GM18867 (cell line): ENCODE measurements around the gene BMPR1A.
A peak's percentile ranks its signal among the peaks of the same experiment; 100 is the strongest.

Source experiments
- ATAC-seq: cut with Tn5 transposase; IDR thresholded peaks from one replicate; pipeline ENCODE4 v1.9.1; 2021; ENCODE audit warnings: mild to moderate bottlenecking, moderate library complexity; ENCODE audit not compliant: unreplicated experiment

BMPR1A gene

GRCh38 chr10:86953747-86954680 lies 197.6 kb downstream of the BMPR1A start:
- ATAC-seq: no peak

GRCh38 chr10:86954681-86955500 lies 198.5 kb downstream of the BMPR1A start:
- no peak for ATAC-seq

GRCh38 chr10:86955501-86956194 lies 199.2 kb downstream of the BMPR1A start:
- ATAC-seq: no peak

GRCh38 chr10:86956195-86956847 lies 199.9 kb downstream of the BMPR1A start:
- no peak for ATAC-seq

GRCh38 chr10:86956848-86957448 lies 200.5 kb downstream of the BMPR1A start:
- ATAC-seq: no peak

GRCh38 chr10:86957471-86958115 lies 201.2 kb downstream of the BMPR1A start, which contains the start of gene MMRN2:
Gene MMRN2, minus strand, starts transcription at chr10:86957615. Its CDS starts 74 bp downstream, at chr10:86957541.
- ATAC-seq: no peak

- ATAC-seq: no peak
These were observed 201.9 kb downstream of the BMPR1A start, which contains the start of gene SNCG for GRCh38 chr10:86958116-86958900. Gene SNCG, plus strand, starts transcription at chr10:86958599. Its CDS starts 99 bp downstream, at chr10:86958698.

GRCh38 chr10:86958901-86959736 lies 202.7 kb downstream of the BMPR1A start:
- ATAC-seq: no peak

- ATAC-seq: no peak
These were observed 203.3 kb downstream of the BMPR1A start for GRCh38 chr10:86959737-86960002.

GRCh38 chr10:86960003-86960862 lies 203.8 kb downstream of the BMPR1A start:
- ATAC-seq: peak; percentile 66

- no peak for ATAC-seq
These were observed 204.5 kb downstream of the BMPR1A start for GRCh38 chr10:86960863-86961434.

GRCh38 chr10:86961481-86962091 lies 205.2 kb downstream of the BMPR1A start:
- ATAC-seq: no peak

- ATAC-seq: no peak
These were observed 205.9 kb downstream of the BMPR1A start for GRCh38 chr10:86962136-86962980.

GRCh38 chr10:86962981-86963310 lies 206.5 kb downstream of the BMPR1A start:
- no peak for ATAC-seq

- no peak for ATAC-seq
These were observed 207.0 kb downstream of the BMPR1A start for GRCh38 chr10:86963341-86963919.
